Neural cell (in vitro differentiated cells): ENCODE data around the gene TSPAN9.
A peak's percentile ranks its signal among the peaks of the same experiment; 100 is the strongest.

Experiments used
- EP300 ChIP-seq: fragments of 450-650 bp; conservative IDR thresholded peaks from 2 replicates; pipeline ENCODE4 v1.6.1; 2014; ENCODE audit warnings: antibody characterized with exemption, mild to moderate bottlenecking, moderate library complexity; ENCODE audit not compliant: poor library complexity, severe bottlenecking
- EZH2 ChIP-seq: fragments of 200-600, 300-800 bp; shearing (Covaris generic), sonication (generic); IDR thresholded peaks from 2 replicates; pipeline ENCODE4 v1.6.1; 2014; ENCODE audit warnings: antibody characterized with exemption, low read length, borderline replicate concordance, mild to moderate bottlenecking; ENCODE audit not compliant: insufficient read depth, poor library complexity, severe bottlenecking
- MXI1 ChIP-seq: fragments of 450-650 bp; conservative IDR thresholded peaks from 2 replicates; pipeline ENCODE4 v1.6.1; 2014; ENCODE audit warnings: antibody characterized with exemption, mild to moderate bottlenecking; ENCODE audit not compliant: poor library complexity, severe bottlenecking
- POLR2AphosphoS5 ChIP-seq: IDR thresholded peaks from 2 replicates; pipeline ENCODE4 v1.6.1; 2012
- SMC3 ChIP-seq: fragments of 450-650 bp; conservative IDR thresholded peaks from 2 replicates; pipeline ENCODE4 v1.6.1; 2014; ENCODE audit warnings: antibody characterized with exemption, mild to moderate bottlenecking, moderate library complexity; ENCODE audit not compliant: poor library complexity
- TF ChIP-seq, protein P1 (sequence below): fragments of 450-650 bp; IDR thresholded peaks from 2 replicates; pipeline ENCODE4 v1.5.1; 2014; ENCODE audit warnings: antibody characterized with exemption, mild to moderate bottlenecking, moderate library complexity; ENCODE audit not compliant: poor library complexity, severe bottlenecking
- TF ChIP-seq, protein P2 (sequence below): IDR thresholded peaks from 2 replicates; pipeline ENCODE4 v1.6.1; 2012; ENCODE audit warnings: borderline replicate concordance

DNA sequence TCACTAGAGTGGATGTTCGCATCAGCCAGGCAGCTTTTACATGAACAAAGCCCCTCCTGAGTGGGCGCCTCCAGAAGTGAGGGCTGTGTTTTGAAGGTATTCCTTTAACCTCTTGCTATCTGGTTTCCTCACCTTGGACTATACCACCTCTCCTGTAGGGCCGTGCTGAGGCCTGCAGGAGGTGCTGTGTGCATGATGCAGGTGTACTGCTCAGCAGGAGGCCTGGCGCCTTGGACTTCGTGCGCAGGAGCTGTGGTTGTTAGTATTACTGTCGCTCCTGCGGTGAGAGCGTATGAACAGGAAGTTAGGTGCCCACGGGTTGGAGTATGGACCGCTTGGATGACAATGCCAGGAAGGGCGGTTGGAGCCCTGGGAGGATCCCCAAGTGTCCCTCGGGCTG is 130.7 kb downstream of the TSPAN9 start:
- TF ChIP-seq EZH2: no peak
- TF ChIP-seq POLR2AphosphoS5: no peak
- TF ChIP-seq, protein P1, sequence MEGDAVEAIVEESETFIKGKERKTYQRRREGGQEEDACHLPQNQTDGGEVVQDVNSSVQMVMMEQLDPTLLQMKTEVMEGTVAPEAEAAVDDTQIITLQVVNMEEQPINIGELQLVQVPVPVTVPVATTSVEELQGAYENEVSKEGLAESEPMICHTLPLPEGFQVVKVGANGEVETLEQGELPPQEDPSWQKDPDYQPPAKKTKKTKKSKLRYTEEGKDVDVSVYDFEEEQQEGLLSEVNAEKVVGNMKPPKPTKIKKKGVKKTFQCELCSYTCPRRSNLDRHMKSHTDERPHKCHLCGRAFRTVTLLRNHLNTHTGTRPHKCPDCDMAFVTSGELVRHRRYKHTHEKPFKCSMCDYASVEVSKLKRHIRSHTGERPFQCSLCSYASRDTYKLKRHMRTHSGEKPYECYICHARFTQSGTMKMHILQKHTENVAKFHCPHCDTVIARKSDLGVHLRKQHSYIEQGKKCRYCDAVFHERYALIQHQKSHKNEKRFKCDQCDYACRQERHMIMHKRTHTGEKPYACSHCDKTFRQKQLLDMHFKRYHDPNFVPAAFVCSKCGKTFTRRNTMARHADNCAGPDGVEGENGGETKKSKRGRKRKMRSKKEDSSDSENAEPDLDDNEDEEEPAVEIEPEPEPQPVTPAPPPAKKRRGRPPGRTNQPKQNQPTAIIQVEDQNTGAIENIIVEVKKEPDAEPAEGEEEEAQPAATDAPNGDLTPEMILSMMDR: peak; percentile 16
- TF ChIP-seq EP300: no peak
- TF ChIP-seq, protein P2, sequence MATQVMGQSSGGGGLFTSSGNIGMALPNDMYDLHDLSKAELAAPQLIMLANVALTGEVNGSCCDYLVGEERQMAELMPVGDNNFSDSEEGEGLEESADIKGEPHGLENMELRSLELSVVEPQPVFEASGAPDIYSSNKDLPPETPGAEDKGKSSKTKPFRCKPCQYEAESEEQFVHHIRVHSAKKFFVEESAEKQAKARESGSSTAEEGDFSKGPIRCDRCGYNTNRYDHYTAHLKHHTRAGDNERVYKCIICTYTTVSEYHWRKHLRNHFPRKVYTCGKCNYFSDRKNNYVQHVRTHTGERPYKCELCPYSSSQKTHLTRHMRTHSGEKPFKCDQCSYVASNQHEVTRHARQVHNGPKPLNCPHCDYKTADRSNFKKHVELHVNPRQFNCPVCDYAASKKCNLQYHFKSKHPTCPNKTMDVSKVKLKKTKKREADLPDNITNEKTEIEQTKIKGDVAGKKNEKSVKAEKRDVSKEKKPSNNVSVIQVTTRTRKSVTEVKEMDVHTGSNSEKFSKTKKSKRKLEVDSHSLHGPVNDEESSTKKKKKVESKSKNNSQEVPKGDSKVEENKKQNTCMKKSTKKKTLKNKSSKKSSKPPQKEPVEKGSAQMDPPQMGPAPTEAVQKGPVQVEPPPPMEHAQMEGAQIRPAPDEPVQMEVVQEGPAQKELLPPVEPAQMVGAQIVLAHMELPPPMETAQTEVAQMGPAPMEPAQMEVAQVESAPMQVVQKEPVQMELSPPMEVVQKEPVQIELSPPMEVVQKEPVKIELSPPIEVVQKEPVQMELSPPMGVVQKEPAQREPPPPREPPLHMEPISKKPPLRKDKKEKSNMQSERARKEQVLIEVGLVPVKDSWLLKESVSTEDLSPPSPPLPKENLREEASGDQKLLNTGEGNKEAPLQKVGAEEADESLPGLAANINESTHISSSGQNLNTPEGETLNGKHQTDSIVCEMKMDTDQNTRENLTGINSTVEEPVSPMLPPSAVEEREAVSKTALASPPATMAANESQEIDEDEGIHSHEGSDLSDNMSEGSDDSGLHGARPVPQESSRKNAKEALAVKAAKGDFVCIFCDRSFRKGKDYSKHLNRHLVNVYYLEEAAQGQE: no peak
- TF ChIP-seq SMC3: no peak
- TF ChIP-seq MXI1: no peak
